ENCODE measurements around the gene PI4KB. TPM values are rescaled to one million over a fixed set of nuclear protein-coding genes. Genes with fewer than 3 reads are reported as not detected.
"Not testable (repeated sequence)": the region's sequence is repeated elsewhere in the genome, so short reads cannot be mapped to it uniquely, and the experiment has no call there.

Gene PI4KB
- total RNA-seq, 3 donors from 2014 or later: 50.9 to 60.2 (median 57.8) TPM

DNA sequence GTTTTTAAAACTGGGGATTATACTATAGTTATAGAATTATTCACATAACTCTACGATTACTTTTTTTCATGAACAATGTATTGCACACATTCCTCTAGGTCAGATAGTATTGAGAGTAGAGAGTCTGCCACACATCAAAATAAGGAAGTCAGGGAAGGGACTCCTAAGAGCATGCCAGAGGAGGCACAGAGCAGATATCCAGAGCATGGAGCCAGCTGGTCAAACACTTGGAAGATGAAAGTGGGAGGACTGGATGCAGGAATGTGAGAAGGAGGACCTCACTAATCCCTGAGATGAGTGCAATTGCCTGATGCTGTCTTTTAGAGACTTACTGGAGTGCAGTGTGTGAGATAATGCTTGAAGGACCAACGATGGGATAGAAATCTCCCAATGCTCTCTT lies 29.5 kb upstream of the PI4KB start:
- H3K36me3 Mint-ChIP-seq (ENCODE audit: insufficient read depth): no peaks in the 10 kb centered on the region

DNA sequence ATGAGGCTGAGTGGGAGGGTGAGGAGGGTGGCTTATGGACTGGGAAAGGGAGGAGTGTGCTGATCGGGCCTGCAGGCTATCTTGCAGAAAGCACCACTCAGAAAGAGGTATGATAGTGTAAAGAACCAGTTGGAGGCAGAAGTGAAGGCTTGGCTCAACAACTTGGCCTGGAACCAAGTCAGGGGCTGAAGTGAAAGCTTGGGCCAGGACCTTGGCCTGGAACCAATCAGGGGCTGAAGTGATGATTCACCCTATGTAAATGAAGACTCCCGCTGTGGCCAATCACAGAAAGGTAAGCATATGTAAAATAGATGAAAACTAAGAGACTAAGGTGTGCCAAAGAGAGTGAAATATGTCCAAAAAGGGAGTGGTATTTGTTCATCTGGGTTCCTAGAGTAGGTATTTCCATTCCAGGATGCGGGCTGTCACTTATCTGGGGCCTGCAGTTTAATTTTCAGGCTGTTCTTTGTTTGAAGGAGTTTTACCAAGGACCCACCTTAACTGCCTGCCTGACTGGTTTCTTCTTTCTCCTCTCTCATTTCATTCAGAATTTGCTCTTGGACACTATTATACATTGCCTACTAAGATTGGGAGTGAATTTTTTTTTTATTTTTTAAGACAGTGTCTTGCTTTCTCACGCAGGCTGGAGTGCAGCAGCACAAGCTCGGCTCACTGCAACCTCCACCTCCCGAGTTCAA lies 25.0 kb upstream of the PI4KB start:
- H3K4me1 Mint-ChIP-seq (ENCODE audit: low read depth): peaks cover 10% of the 10 kb centered on the region
- no peaks in the 10 kb centered on the region for H3K27me3 Mint-ChIP-seq (ENCODE audit: low read depth)
- DNase-seq (no peak), ATAC-seq (no peak)
- no peaks in the 10 kb centered on the region for H3K36me3 Mint-ChIP-seq (ENCODE audit: insufficient read depth)
- no peaks in the 10 kb centered on the region for H3K9me3 Mint-ChIP-seq
- no peak overlapping the region for H3K4me3 Mint-ChIP-seq

More for the DNA sequence above, 29.5 kb upstream of the PI4KB start:
- Mint-ChIP-seq H3K4me1 (ENCODE audit: low read depth) (no peaks in the 10 kb centered on the region), H3K9me3 (peaks cover under 1% of the 10 kb centered on the region), H3K4me3 (no peak overlapping the region), H3K27me3 (ENCODE audit: low read depth) (no peaks in the 10 kb centered on the region)
- ATAC-seq (no peak), DNase-seq (no peak)

DNA sequence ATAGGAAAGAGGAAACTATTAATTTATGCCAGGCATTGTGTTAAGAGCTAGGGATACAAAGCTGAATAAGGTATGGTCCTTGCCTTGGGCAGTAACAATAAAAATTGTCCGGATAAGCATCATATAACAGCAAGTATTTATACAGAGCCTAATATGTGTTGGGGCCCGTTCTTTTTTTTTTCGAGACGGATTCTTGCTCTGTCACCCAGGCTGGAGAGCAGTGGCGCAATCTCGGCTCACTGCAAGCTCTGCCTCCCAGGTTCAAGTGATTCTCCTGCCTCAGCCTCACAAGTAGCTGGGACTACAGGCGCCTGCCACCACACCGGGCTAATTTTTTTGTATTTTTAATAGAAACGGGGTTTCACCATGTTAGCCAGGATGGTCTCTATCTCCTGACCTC lies 23.1 kb upstream of the PI4KB start:
- H3K4me1 Mint-ChIP-seq (ENCODE audit: low read depth): peaks cover 23% of the 10 kb centered on the region
- H3K9me3 Mint-ChIP-seq; H3K4me3 Mint-ChIP-seq; DNase-seq; ATAC-seq; H3K27me3 Mint-ChIP-seq (ENCODE audit: low read depth); H3K36me3 Mint-ChIP-seq (ENCODE audit: insufficient read depth): not testable (repeated sequence)

DNA sequence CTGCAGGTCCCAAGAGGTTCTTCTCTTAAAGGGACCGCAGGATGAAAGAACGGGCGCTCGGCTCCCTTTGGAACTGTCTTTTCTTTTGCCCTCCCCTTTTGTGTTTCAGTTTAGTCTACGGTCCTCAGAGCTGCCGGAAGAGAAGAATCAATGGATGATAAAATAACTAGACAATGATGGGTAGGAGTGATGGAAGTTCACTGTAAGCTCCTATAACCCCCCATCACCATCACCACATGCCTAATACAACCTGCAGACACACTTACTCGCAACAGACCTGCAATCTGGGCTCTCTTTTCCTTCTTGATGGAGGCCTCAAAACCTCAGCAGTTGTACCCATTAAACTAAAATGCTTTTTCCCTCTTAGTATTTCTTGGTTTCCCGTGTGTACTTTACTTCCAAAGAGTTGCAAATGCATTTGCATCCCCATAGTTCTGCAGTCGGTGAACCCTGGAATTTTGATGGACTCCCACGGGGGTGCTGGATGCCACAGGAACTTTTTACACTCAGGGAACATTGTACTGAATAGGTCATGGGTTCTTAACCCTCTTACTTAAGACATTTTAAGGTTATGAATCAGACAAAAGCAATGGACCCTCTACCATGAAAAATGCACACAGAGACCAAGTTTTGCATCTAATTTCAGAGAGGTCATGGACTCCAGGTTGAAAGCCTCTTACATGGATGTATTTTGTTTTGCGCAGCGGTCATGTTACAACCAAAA lies 20.5 kb upstream of the PI4KB start:
- DNase-seq (no peak), ATAC-seq (peak; percentile 5 to 6)
- Mint-ChIP-seq H3K9me3 (no peaks in the 10 kb centered on the region), H3K36me3 (ENCODE audit: insufficient read depth) (peaks cover 17% of the 10 kb centered on the region), H3K4me3 (peak overlapping the region; percentile 94), H3K27me3 (ENCODE audit: low read depth) (no peaks in the 10 kb centered on the region), H3K4me1 (ENCODE audit: low read depth) (peaks cover 37% of the 10 kb centered on the region)

DNA sequence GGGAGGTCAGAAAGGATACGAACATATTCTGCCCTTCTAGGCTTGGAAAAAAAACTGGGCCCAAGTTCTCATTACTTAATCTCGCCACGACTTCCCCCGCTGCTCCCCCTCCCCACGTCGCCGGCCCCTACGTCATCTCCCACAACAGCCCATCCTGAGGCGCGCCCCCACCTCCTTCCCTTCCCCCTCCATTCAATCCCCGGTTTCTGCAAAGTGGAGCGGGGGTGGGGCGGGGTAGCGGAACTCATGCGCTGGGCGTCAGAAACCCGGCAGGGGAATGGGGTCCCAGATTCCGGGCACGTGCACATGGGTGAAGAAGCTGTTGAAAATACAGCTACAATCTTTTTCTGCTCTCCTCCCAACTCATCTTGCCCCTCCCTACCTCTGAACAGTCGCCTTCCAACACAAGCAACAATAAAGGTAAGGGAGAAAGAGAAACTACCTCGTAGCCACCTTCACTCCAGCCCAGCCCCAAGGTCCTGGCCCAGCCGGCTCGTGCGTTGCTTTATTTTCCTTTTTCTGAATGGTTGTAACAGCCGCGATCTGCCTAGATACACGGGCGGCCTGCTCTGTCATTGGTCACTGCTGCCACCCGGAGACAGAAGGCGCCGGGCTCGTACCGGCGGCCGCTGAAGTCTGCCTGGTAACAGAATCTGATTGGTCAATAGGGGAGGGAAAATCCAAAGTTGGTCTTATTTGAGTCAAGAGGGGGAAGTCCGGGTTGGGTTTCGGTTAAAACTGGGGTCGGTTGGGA lies 19.7 kb upstream of the PI4KB start, which contains the start of gene RFX5:
TSS of gene RFX5 (minus strand) at position 484 of the 754 bp plus-strand sequence. CDS start 932 bp downstream, outside the sequence.
- Mint-ChIP-seq H3K36me3 (ENCODE audit: insufficient read depth) (peaks cover 19% of the 10 kb centered on the region), H3K4me1 (ENCODE audit: low read depth) (peaks cover 37% of the 10 kb centered on the region), H3K27me3 (ENCODE audit: low read depth) (no peaks in the 10 kb centered on the region), H3K4me3 (peak within 1 kb of the TSS; percentile 94), H3K9me3 (no peaks in the 10 kb centered on the region)
- peak; percentile 97 to 98 for ATAC-seq
- peak; percentile 89 for DNase-seq

DNA sequence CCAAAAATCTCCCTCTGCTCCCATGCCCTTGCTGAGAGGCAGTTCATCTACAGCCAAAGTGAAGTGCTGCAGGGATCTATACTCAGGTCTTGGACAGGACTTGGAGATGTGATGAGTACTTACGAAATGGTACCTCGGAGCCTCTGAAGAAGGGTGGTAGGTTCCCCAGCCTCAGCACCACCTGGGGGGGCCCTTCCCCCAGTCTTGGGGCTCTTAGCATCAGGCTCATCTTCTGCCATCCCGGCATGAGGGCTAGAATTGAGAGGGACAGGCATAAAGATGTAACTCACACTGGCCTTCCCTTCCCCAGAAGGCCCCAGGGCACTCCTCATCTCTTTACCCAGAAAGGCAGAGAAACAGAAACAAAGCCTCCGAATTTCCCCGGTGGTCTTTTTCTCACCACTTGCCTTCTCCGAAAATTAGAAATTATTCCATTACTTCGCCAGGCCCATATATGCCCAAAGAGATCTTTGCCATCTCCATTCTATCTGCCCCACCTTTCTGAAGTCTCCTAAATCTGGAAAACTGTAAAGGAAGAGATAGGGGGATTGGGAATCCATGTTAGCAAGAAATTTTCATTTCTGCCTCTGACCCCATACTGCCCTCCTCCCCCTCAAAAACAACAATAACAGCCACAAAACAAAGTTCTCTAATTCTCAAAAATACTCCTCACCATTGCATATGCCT lies 19.0 kb upstream of the PI4KB start:
- Mint-ChIP-seq H3K4me1 (ENCODE audit: low read depth) (peaks cover 37% of the 10 kb centered on the region), H3K9me3 (no peaks in the 10 kb centered on the region), H3K27me3 (ENCODE audit: low read depth) (no peaks in the 10 kb centered on the region), H3K4me3 (peak overlapping the region; percentile 94), H3K36me3 (ENCODE audit: insufficient read depth) (peaks cover 19% of the 10 kb centered on the region)
- DNase-seq (no peak), ATAC-seq (no peak)

DNA sequence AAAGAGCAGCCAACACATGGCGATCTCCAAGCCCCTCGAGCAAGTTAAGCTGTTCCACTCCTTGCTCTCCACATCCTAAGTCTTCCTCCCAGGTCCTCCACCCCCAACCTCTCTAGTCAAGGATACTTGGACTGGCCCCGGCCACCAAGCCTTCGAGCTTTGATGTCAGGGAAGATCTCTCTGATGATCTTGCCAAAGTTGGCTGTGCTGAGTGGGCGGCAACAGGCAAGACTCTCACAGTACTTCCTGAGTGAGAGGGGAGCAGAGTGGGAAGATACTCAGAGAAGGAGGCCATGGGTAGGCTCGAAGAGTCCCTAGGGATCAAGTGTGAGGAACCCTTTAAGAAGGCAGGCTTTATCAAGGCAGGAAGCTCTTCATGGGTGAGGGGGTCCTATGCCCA lies 17.1 kb upstream of the PI4KB start:
- H3K9me3 Mint-ChIP-seq: no peaks in the 10 kb centered on the region
- DNase-seq: no peak
- no peaks in the 10 kb centered on the region for H3K27me3 Mint-ChIP-seq (ENCODE audit: low read depth)
- peaks cover 21% of the 10 kb centered on the region for H3K36me3 Mint-ChIP-seq (ENCODE audit: insufficient read depth)
- peaks cover 48% of the 10 kb centered on the region for H3K4me1 Mint-ChIP-seq (ENCODE audit: low read depth)
- H3K4me3 Mint-ChIP-seq: no peak overlapping the region
- ATAC-seq: no peak

DNA sequence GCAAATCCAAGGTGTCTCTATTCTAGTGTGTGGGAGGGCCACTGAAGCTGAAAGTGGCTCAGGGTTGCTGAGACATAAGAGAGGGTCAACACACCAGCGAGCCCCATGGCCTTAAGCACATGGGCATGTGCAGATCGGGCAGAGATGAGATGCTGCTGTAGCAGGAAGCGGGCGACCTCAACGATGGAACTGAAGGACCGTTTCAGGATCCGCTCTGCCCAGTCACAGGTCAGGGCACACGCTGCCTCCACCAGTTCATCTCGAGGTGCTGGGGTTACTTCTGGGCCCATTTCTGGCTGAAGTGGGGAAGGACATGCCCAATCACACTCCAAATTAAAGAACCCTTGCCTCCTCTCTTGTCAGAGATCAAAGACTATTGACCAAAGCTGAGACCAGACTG lies 16.4 kb upstream of the PI4KB start:
- Mint-ChIP-seq H3K36me3 (ENCODE audit: insufficient read depth) (peaks cover 21% of the 10 kb centered on the region), H3K4me1 (ENCODE audit: low read depth) (peaks cover 48% of the 10 kb centered on the region), H3K9me3 (no peaks in the 10 kb centered on the region), H3K4me3 (no peak overlapping the region), H3K27me3 (ENCODE audit: low read depth) (no peaks in the 10 kb centered on the region)
- no peak for DNase-seq
- ATAC-seq: no peak

DNA sequence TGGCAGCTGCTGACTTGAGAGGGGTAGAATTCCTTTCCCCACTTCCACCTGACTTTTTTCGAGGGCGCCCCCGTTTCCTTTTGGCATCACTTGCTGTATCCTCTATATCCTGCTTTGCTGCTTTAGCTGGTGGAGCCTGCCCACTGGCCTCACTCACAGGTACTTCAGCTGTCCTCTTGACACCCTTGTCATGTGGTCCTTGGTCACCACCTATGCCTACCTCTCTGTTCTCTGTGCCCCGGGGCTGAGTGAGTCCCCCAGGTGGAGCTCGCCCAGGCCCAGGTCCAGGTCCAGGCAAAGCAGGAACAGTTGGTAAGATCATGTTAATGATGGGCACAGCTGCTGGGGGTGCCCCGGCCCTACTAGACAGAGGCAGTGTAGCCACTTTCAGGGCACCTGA lies 15.4 kb upstream of the PI4KB start:
- H3K9me3 Mint-ChIP-seq: no peaks in the 10 kb centered on the region
- ATAC-seq (no peak), DNase-seq (no peak)
- H3K4me3 Mint-ChIP-seq: no peak overlapping the region
- no peaks in the 10 kb centered on the region for H3K27me3 Mint-ChIP-seq (ENCODE audit: low read depth)
- H3K4me1 Mint-ChIP-seq (ENCODE audit: low read depth): peaks cover 41% of the 10 kb centered on the region
- H3K36me3 Mint-ChIP-seq (ENCODE audit: insufficient read depth): peaks cover 21% of the 10 kb centered on the region

DNA sequence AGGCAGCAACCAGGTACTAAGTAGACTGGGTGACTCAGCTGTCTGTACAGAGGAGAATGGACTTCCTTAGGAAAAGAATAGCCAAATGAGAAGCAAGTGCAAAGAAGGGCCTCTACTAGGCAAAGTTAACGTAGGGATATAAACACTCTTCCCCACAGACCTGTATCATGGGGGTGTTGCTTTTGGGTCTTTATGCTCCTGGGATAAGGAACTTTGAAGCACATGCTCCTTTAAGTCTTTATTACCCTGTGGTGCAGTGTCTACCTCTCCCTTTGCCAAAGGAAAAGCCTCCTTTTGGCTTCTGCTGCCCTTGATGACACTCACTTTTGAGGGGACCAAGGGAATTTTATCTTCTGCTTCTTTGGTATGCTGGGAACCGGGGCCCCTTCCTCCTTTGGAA lies 14.8 kb upstream of the PI4KB start:
- no peak for ATAC-seq
- Mint-ChIP-seq H3K36me3 (ENCODE audit: insufficient read depth) (peaks cover 21% of the 10 kb centered on the region), H3K4me1 (ENCODE audit: low read depth) (peaks cover 37% of the 10 kb centered on the region), H3K27me3 (ENCODE audit: low read depth) (no peaks in the 10 kb centered on the region), H3K9me3 (no peaks in the 10 kb centered on the region), H3K4me3 (no peak overlapping the region)
- DNase-seq: no peak

DNA sequence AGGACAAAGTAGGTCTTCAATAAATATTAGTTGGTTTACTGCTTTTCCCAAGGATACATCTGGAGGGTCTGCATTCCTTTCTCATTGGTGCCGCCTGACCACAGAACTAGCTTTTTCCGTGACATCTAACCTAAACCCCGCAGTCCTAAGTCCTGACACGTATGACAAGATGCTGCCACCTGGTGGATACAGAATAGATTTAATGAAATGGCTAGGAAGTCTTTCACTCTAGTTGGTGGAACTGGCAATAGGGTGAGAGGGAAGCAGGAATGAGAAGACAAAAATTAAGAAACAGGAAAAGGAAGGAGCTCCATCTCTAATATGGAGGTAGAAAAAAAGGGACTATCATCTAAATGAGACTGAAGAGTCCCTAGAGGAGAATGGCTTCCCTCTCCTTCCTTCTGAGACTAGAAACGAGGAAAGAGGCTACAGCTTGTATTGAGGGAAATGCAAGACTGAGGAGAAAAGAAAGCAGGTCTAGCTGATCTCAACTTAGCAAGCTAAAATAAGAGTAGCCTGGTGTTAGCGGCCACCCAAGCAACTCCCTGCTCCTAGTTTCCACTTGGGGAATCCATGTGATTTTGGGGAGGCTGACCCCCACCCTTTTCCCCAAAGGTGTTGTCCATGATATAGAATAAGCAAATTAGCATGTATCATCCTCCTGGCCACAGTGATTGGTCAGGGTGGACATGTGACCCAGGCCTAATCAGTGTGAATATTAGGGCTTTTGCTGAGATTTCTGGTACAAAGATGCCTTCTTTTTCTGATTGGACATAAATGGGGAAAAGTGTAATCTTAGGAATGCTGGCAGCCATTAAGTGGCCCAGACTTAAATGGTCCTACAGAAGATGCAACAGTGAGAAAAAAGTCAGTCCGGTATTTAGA lies 13.9 kb upstream of the PI4KB start:
- H3K9me3 Mint-ChIP-seq: no peaks in the 10 kb centered on the region
- no peaks in the 10 kb centered on the region for H3K27me3 Mint-ChIP-seq (ENCODE audit: low read depth)
- DNase-seq (peak; percentile 27), ATAC-seq (peak; percentile 77 to 87)
- H3K4me1 Mint-ChIP-seq (ENCODE audit: low read depth): peaks cover 30% of the 10 kb centered on the region
- no peak overlapping the region for H3K4me3 Mint-ChIP-seq
- peaks cover 23% of the 10 kb centered on the region for H3K36me3 Mint-ChIP-seq (ENCODE audit: insufficient read depth)

DNA sequence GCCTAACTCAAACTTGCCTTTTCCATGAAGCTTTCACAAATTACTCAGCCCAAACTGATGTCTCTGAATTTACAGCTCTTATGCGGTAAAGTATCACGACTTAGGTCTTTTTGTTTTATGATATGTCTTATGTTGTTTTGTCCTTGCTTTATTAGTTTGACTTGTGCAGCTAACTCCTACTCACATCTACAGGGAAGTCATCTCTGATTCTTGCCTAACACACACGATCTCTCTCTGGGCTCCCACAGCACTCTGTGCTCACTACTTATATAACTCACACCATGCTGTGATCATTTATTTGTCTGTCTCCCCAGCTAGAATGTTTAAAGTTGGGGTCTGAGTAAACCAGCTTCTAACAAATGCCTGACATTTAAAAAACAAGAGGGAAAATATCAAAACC lies 9.3 kb upstream of the PI4KB start:
- H3K27me3 Mint-ChIP-seq (ENCODE audit: low read depth): no peaks in the 10 kb centered on the region
- no peak overlapping the region for H3K4me3 Mint-ChIP-seq
- H3K4me1 Mint-ChIP-seq (ENCODE audit: low read depth): peaks cover 11% of the 10 kb centered on the region
- H3K9me3 Mint-ChIP-seq: no peaks in the 10 kb centered on the region
- DNase-seq: no peak
- ATAC-seq: no peak
- peaks cover 3% of the 10 kb centered on the region for H3K36me3 Mint-ChIP-seq (ENCODE audit: insufficient read depth)

DNA sequence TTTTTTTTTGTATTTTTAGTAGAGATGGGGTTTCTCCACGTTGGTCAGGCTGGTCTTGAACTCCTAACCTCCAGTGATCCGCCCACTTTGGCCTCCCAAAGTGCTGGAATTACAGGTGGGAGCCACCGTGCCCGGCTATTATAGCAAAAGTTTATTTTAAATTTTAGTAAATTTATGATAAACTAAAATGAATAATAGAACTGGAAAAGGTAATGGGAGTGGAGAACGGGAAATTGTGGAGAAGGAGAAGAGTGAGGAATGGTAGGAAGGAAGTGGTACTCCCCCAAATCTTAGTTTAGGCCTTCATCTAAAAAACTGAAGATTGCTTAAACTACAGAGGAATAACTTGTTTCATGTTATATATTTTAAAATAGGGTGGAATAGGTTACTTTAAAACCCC lies 7.6 kb upstream of the PI4KB start:
- Mint-ChIP-seq H3K27me3 (ENCODE audit: low read depth) (no peaks in the 10 kb centered on the region), H3K4me1 (ENCODE audit: low read depth) (peaks cover 4% of the 10 kb centered on the region), H3K4me3 (no peak overlapping the region), H3K36me3 (ENCODE audit: insufficient read depth) (peaks cover 2% of the 10 kb centered on the region), H3K9me3 (no peaks in the 10 kb centered on the region)
- ATAC-seq: no peak
- DNase-seq: no peak
